Panc1 (cell line): ENCODE results near the gene SNTG2. TPM values are rescaled to one million over a fixed set of nuclear protein-coding genes. Genes with fewer than 3 reads are reported as not detected.

Source experiments
- ATAC-seq: fragments of 200-7000 bp; cut with Tn5 transposase; 2 replicates; pipeline ENCODE4 v1.9.1; 2020; ENCODE audit warnings: mild to moderate bottlenecking, moderate library complexity
- BruUV-seq: library from RNA; stranded (reverse); fragments of 400-500 nt; replicated peaks from 2 replicates; lab custom pipeline; 2021; lab: Mats Ljungman, UMichigan
- CTCF ChIA-PET: fragments of 300-600 bp; sonication (Branson Sonifier 250); formaldehyde crosslinking; loops from one replicate; lab custom pipeline; 2022; ENCODE audit warnings: antibody characterized with exemption; lab: Charles Lee
- POLR2A ChIA-PET: fragments of 300-600 bp; sonication (Branson Sonifier 250); formaldehyde crosslinking; loops from one replicate; lab custom pipeline; 2022; ENCODE audit warnings: antibody characterized with exemption; lab: Charles Lee
- DNase-seq: peaks from one replicate; pipeline ENCODE4 v3.0.0-alpha.2; 2010; ENCODE audit warnings: low read depth, low spot score
- H3K27ac ChIP-seq: 2 replicates; pipeline ENCODE4 v1.5.1; 2011; ENCODE audit warnings: mild to moderate bottlenecking, low read length, inconsistent platforms
- H3K27me3 ChIP-seq: fragments of 200-500 bp; sonication (Bioruptor generic); 2 replicates; pipeline ENCODE4 v1.6.0; 2014; ENCODE audit warnings: low read length, inconsistent platforms; ENCODE audit not compliant: control insufficient read depth, insufficient read depth
- H3K36me3 ChIP-seq: fragments of 200-500 bp; sonication (Bioruptor generic); 2 replicates; pipeline ENCODE4 v1.5.1; 2014; ENCODE audit warnings: inconsistent platforms, mild to moderate bottlenecking, low read length, moderate library complexity; ENCODE audit not compliant: control insufficient read depth, insufficient read depth
- H3K4me1 ChIP-seq: 2 replicates; pipeline ENCODE4 v1.5.1; 2011; ENCODE audit warnings: inconsistent platforms, mild to moderate bottlenecking, low read length, moderate library complexity; ENCODE audit not compliant: control insufficient read depth, insufficient read depth
- H3K4me3 ChIP-seq, 2 experiments: 2 replicates each; pipeline ENCODE4 v1.5.1; 2011 to 2012; ENCODE audit warnings: low read depth in 2 of 2, low read length in 2 of 2, mild to moderate bottlenecking in 2 of 2, inconsistent platforms in 1 of 2, moderate library complexity in 1 of 2
- H3K9me3 ChIP-seq: fragments of 200-500 bp; sonication (Bioruptor generic); 2 replicates; pipeline ENCODE4 v1.5.1; 2014; ENCODE audit warnings: low read depth, mild to moderate bottlenecking, inconsistent platforms, low read length, moderate library complexity; ENCODE audit not compliant: control insufficient read depth, insufficient read depth
- POLR2AphosphoS5 ChIP-seq: IDR thresholded peaks from 2 replicates; pipeline ENCODE4 v1.6.1; 2012; ENCODE audit warnings: mild to moderate bottlenecking, low read depth, low read length, moderate library complexity
- SIN3A ChIP-seq: IDR thresholded peaks from 2 replicates; pipeline ENCODE4 v1.6.1; 2012; ENCODE audit warnings: low read depth, mild to moderate bottlenecking, low read length, moderate library complexity, borderline replicate concordance; ENCODE audit not compliant: insufficient read depth
- TCF7L2 ChIP-seq: IDR thresholded peaks from 2 replicates; pipeline ENCODE4 v1.6.1; 2011; ENCODE audit warnings: mild to moderate bottlenecking, low read depth, low read length, inconsistent platforms
- in situ Hi-C: cut with HindIII; loops from 2 replicates; pipeline ENCODE4 v1.10.0; 2016; ENCODE audit warnings: low sequenced_read_pairs, low pct_unique_long_range_greater_than_20kb
- intact Hi-C: fragments of 100-400 bp; cut with micrococcal nuclease; formaldehyde crosslinking; loops from one replicate; pipeline ENCODE4 v1.10.0; 2022; ENCODE audit not compliant: unreplicated experiment
- total RNA-seq: library from RNA; stranded (reverse); gene quantifications from one replicate; pipeline ENCODE4 v1.2.1, GENCODE V29; 2021; ENCODE audit not compliant: unreplicated experiment
- TF ChIP-seq, protein P1 (sequence below): fragments of 450-650 bp; IDR thresholded peaks from 2 replicates; pipeline ENCODE4 v1.5.1; 2017; ENCODE audit warnings: mild to moderate bottlenecking
- TF ChIP-seq, protein P2 (sequence below), 2 experiments: IDR thresholded peaks; 2 replicates each; pipeline ENCODE4 v1.6.1; 2011 to 2012; ENCODE audit warnings: low read depth in 2 of 2, control low read depth in 1 of 2, low read length in 1 of 2, mild to moderate bottlenecking in 1 of 2, moderate library complexity in 1 of 2; ENCODE audit not compliant: insufficient read depth in 1 of 2

The SNTG2 gene
- total RNA-seq, 1 experiment from 2014 or later = not detected

DNA sequence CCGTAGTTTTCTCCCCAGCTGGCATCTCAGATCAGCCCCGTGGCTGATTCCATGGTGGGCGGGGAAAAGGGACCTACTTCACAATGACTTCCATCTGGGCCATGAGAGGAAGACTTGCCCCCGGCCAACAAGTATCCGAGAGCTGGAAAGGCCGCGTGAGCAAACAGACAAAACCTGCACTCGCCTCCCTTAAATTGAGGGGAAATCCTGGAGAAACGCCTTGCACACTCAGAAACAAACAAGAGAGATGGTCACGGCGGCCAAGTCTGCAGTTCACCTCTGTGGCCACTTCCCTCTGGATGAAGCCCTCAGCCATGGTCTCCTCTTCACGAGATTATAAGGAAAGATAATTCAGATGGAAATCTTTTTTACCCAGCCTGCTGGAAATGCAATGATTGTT, 423.2 kb downstream of the SNTG2 start:
- CTCF ChIA-PET = no interaction called here
- intact Hi-C loops = no loop called here
- TF ChIP-seq, protein P1, sequence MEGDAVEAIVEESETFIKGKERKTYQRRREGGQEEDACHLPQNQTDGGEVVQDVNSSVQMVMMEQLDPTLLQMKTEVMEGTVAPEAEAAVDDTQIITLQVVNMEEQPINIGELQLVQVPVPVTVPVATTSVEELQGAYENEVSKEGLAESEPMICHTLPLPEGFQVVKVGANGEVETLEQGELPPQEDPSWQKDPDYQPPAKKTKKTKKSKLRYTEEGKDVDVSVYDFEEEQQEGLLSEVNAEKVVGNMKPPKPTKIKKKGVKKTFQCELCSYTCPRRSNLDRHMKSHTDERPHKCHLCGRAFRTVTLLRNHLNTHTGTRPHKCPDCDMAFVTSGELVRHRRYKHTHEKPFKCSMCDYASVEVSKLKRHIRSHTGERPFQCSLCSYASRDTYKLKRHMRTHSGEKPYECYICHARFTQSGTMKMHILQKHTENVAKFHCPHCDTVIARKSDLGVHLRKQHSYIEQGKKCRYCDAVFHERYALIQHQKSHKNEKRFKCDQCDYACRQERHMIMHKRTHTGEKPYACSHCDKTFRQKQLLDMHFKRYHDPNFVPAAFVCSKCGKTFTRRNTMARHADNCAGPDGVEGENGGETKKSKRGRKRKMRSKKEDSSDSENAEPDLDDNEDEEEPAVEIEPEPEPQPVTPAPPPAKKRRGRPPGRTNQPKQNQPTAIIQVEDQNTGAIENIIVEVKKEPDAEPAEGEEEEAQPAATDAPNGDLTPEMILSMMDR = no peak
- TF ChIP-seq, protein P2, sequence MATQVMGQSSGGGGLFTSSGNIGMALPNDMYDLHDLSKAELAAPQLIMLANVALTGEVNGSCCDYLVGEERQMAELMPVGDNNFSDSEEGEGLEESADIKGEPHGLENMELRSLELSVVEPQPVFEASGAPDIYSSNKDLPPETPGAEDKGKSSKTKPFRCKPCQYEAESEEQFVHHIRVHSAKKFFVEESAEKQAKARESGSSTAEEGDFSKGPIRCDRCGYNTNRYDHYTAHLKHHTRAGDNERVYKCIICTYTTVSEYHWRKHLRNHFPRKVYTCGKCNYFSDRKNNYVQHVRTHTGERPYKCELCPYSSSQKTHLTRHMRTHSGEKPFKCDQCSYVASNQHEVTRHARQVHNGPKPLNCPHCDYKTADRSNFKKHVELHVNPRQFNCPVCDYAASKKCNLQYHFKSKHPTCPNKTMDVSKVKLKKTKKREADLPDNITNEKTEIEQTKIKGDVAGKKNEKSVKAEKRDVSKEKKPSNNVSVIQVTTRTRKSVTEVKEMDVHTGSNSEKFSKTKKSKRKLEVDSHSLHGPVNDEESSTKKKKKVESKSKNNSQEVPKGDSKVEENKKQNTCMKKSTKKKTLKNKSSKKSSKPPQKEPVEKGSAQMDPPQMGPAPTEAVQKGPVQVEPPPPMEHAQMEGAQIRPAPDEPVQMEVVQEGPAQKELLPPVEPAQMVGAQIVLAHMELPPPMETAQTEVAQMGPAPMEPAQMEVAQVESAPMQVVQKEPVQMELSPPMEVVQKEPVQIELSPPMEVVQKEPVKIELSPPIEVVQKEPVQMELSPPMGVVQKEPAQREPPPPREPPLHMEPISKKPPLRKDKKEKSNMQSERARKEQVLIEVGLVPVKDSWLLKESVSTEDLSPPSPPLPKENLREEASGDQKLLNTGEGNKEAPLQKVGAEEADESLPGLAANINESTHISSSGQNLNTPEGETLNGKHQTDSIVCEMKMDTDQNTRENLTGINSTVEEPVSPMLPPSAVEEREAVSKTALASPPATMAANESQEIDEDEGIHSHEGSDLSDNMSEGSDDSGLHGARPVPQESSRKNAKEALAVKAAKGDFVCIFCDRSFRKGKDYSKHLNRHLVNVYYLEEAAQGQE (IDR thresholded peaks at IDR 0.05; ENCODE audit: insufficient read depth in 1 of 2, low read depth in 2 of 2, low read length in 1 of 2) = no peak
- TF ChIP-seq TCF7L2 = no peak
- no peak for TF ChIP-seq SIN3A
- TF ChIP-seq POLR2AphosphoS5 = no peak

DNA sequence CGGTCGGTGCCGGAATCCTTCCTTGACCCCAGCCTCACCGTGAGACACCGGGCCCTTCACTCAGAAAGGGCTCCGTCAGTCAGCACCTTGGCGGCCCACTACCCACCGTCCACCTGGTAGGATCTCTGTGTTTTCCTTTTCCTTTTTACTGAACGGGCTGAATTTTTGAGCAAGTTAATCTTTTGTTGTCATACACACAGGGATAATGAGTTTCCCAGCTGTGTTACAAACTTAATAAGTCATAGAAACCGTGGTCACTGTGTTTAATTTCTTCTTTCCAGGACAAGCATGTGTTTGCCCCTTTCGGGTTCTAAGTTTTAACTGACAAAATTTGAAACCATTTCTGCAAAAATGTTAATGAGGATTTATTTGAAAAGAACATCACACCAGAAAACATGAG, 423.6 kb downstream of the SNTG2 start:
- no peak for ATAC-seq
- Histone ChIP-seq H3K4me1 (no peaks in the 10 kb centered on the region), H3K36me3 (no peaks in the 10 kb centered on the region), H3K27ac (no peak overlapping the region), H3K9me3 (no peaks in the 10 kb centered on the region), H3K27me3 (no peaks in the 10 kb centered on the region), H3K4me3 (no peak overlapping the region)
- in situ Hi-C loops (no loop called here), intact Hi-C loops (no loop called here)
- CTCF ChIA-PET = no interaction called here
- no peak for DNase-seq
- no TSS peak for BruUV-seq
- TF ChIP-seq, protein P2 (IDR thresholded peaks at IDR 0.05; ENCODE audit: insufficient read depth in 1 of 2, low read depth in 2 of 2, low read length in 1 of 2) = no peak
- TF ChIP-seq SIN3A = no peak
- no peak for TF ChIP-seq TCF7L2
- TF ChIP-seq, protein P1 = no peak
- TF ChIP-seq POLR2AphosphoS5 = no peak
- POLR2A ChIA-PET = no interaction called here

More for the DNA sequence above, 423.2 kb downstream of the SNTG2 start:
- no peaks in the 10 kb centered on the region for H3K27me3 ChIP-seq
- no peaks in the 10 kb centered on the region for H3K9me3 ChIP-seq
- BruUV-seq = no TSS peak
- no peak overlapping the region for H3K4me3 ChIP-seq
- ATAC-seq (no peak), DNase-seq (no peak)
- in situ Hi-C loops = no loop called here
- POLR2A ChIA-PET = no interaction called here
- no peak overlapping the region for H3K27ac ChIP-seq
- no peaks in the 10 kb centered on the region for H3K36me3 ChIP-seq
- H3K4me1 ChIP-seq = no peaks in the 10 kb centered on the region
